Hepatocyte (in vitro differentiated cells): ENCODE measurements around the gene HRC. TPM values are rescaled to one million over a fixed set of nuclear protein-coding genes. Genes with fewer than 3 reads are reported as not detected.

ENCODE experiments used
- DNase-seq: peaks from one replicate; pipeline ENCODE4 v3.0.0-alpha.2; 2016; ENCODE audit warnings: low spot score
- H2AFZ ChIP-seq: fragments of 200-600 bp; sonication (generic); 2 replicates; pipeline ENCODE4 v1.6.0; 2016; ENCODE audit warnings: antibody characterized with exemption, mild to moderate bottlenecking
- H3K27ac ChIP-seq: fragments of 200-600 bp; sonication (generic); 2 replicates; pipeline ENCODE4 v1.5.1; 2016; ENCODE audit warnings: mild to moderate bottlenecking
- H3K27me3 ChIP-seq: fragments of 200-600 bp; sonication (generic); 2 replicates; pipeline ENCODE4 v1.6.1; 2016
- H3K36me3 ChIP-seq: fragments of 200-600 bp; sonication (generic); replicated peaks from 2 replicates; pipeline ENCODE4 v1.5.1; 2016; ENCODE audit warnings: low read depth; ENCODE audit not compliant: insufficient read depth
- H3K4me1 ChIP-seq: fragments of 200-600 bp; sonication (generic); 2 replicates; pipeline ENCODE4 v1.5.1; 2016; ENCODE audit warnings: mild to moderate bottlenecking, moderate library complexity; ENCODE audit not compliant: insufficient read depth
- H3K4me2 ChIP-seq: fragments of 200-600 bp; sonication (generic); 2 replicates; pipeline ENCODE4 v1.6.0; 2016
- H3K4me3 ChIP-seq: fragments of 200-600 bp; sonication (generic); 2 replicates; pipeline ENCODE4 v1.5.1; 2016; ENCODE audit warnings: mild to moderate bottlenecking
- H3K79me2 ChIP-seq: fragments of 200-600 bp; sonication (generic); 2 replicates; pipeline ENCODE4 v1.6.0; 2017; ENCODE audit warnings: mild to moderate bottlenecking
- H3K9me2 ChIP-seq: fragments of 200-600 bp; sonication (generic); replicated peaks from 2 replicates; pipeline ENCODE4 v1.6.0; 2017; ENCODE audit warnings: mild to moderate bottlenecking; ENCODE audit not compliant: insufficient read depth
- H3K9me3 ChIP-seq: fragments of 200-600 bp; sonication (generic); 2 replicates; pipeline ENCODE4 v1.5.1; 2016; ENCODE audit warnings: low read depth, mild to moderate bottlenecking
- H4K20me1 ChIP-seq: fragments of 200-600 bp; sonication (generic); 2 replicates; pipeline ENCODE4 v1.6.0; 2016; ENCODE audit warnings: mild to moderate bottlenecking; ENCODE audit not compliant: insufficient read depth, poor library complexity, severe bottlenecking
- CTCF ChIP-seq: fragments of 200-600 bp; sonication (generic); IDR thresholded peaks from 2 replicates; pipeline ENCODE4 v1.5.1; 2016; ENCODE audit warnings: antibody characterized with exemption, mild to moderate bottlenecking; ENCODE audit not compliant: poor library complexity
- EZH2 ChIP-seq: fragments of 200-600 bp; sonication (generic); IDR thresholded peaks from 2 replicates; pipeline ENCODE4 v1.6.1; 2016; ENCODE audit warnings: antibody characterized with exemption, mild to moderate bottlenecking, borderline replicate concordance
- EZH2phosphoT487 ChIP-seq: fragments of 200-600 bp; sonication (generic); IDR thresholded peaks from one replicate; pipeline ENCODE4 v1.6.1; 2018; ENCODE audit warnings: antibody characterized with exemption, mild to moderate bottlenecking, low read depth, moderate library complexity; ENCODE audit not compliant: unreplicated experiment, severe bottlenecking
- WGBS: methylation state at CpG from one replicate; pipeline ENCODE4 v1.1.6; 2016; ENCODE audit warnings: low lambda C conversion rate; ENCODE audit errors: missing lambda C conversion rate; 5-methylcytosine and 5-hydroxymethylcytosine counted together
- polyA plus RNA-seq: library from polyadenylated mRNA; unstranded; fragments of >200 nt; fragmentation: Nextera tagmentation; extraction: Ambion mirVana; gene quantifications from 2 replicates; pipeline ENCODE4 v1.2.1, GENCODE V29; 2016
- total RNA-seq: library from RNA; depleted of rRNA; stranded (reverse); fragments of >200 nt; gene quantifications from 2 replicates; pipeline ENCODE4 v1.2.3, GENCODE V29; 2014

The HRC gene
- total and polyA plus RNA-seq, 2 experiments from 2014 or later: 0.48 to 0.50 TPM

GRCh38 chr19:49150106-49150943 lies 4.9 kb downstream of the HRC start:
- peak overlapping the region; percentile 61 for H2AFZ ChIP-seq
- H3K4me2 ChIP-seq: peak overlapping the region; percentile 88
- 2% methylated on average over 28 of the region's 75 CpGs for WGBS
- no peaks in the 10 kb centered on the region for H3K79me2 ChIP-seq
- H4K20me1 ChIP-seq: no peaks in the 10 kb centered on the region
- H3K4me3 ChIP-seq: peak overlapping the region; percentile 43
- no peaks in the 10 kb centered on the region for H3K27me3 ChIP-seq
- H3K9me3 ChIP-seq: no peaks in the 10 kb centered on the region
- no peak for TF ChIP-seq EZH2
- TF ChIP-seq EZH2phosphoT487: no peak
- no peak for TF ChIP-seq CTCF
- peak overlapping the region; percentile 82 for H3K27ac ChIP-seq
- no peaks in the 10 kb centered on the region for H3K9me2 ChIP-seq
- no peaks in the 10 kb centered on the region for H3K36me3 ChIP-seq
- H3K4me1 ChIP-seq: peaks cover 16% of the 10 kb centered on the region
- peak; percentile 93 for DNase-seq

- Histone ChIP-seq H3K36me3 (no peaks in the 10 kb centered on the region), H3K27me3 (no peaks in the 10 kb centered on the region), H3K4me3 (peak overlapping the region; percentile 43), H2AFZ (peak overlapping the region; percentile 61), H3K79me2 (no peaks in the 10 kb centered on the region), H3K4me2 (peak overlapping the region; percentile 88), H3K27ac (peak overlapping the region; percentile 82), H4K20me1 (no peaks in the 10 kb centered on the region), H3K9me2 (no peaks in the 10 kb centered on the region), H3K4me1 (peaks cover 16% of the 10 kb centered on the region), H3K9me3 (no peaks in the 10 kb centered on the region)
- TF ChIP-seq CTCF (no peak), EZH2phosphoT487 (no peak), EZH2 (no peak)
- 1% methylated on average over 23 of the region's 23 CpGs for WGBS
- DNase-seq: peak; percentile 82
Observed at GRCh38 chr19:49149652-49150105, 5.5 kb downstream of the HRC start.

GRCh38 chr19:49148784-49149651 lies 6.2 kb downstream of the HRC start:
- no peaks in the 10 kb centered on the region for H4K20me1 ChIP-seq
- H2AFZ ChIP-seq: no peak overlapping the region
- H3K9me2 ChIP-seq: no peaks in the 10 kb centered on the region
- WGBS: 1% methylated on average over 33 of the region's 49 CpGs
- peak; percentile 100 for DNase-seq
- H3K9me3 ChIP-seq: no peaks in the 10 kb centered on the region
- H3K27me3 ChIP-seq: no peaks in the 10 kb centered on the region
- H3K4me3 ChIP-seq: peak overlapping the region; percentile 43
- no peaks in the 10 kb centered on the region for H3K79me2 ChIP-seq
- peak overlapping the region; percentile 82 for H3K27ac ChIP-seq
- TF ChIP-seq CTCF (no peak), EZH2phosphoT487 (no peak), EZH2 (no peak)
- peaks cover 16% of the 10 kb centered on the region for H3K4me1 ChIP-seq
- peak overlapping the region; percentile 88 for H3K4me2 ChIP-seq
- no peaks in the 10 kb centered on the region for H3K36me3 ChIP-seq
